Keratinocyte (primary cell): ENCODE measurements around the gene PLGRKT.

Experiments
- EZH2 ChIP-seq: IDR thresholded peaks from one replicate; pipeline ENCODE4 v1.6.1; 2012; ENCODE audit warnings: inconsistent platforms, mild to moderate bottlenecking, low read length, moderate library complexity
- TF ChIP-seq, protein P1 (sequence below), 3 experiments: IDR thresholded peaks in 1 of 3; conservative IDR thresholded peaks in 1 of 3; optimal IDR thresholded peaks in 1 of 3; 2 replicates in 2 of 3; 3 replicates in 1 of 3; pipeline versions ENCODE3 to v1.5.1; 2011; ENCODE audit warnings: low read length in 3 of 3, mild to moderate bottlenecking in 3 of 3, moderate library complexity in 2 of 3, control low read depth in 1 of 3, inconsistent platforms in 1 of 3; ENCODE audit not compliant: insufficient read depth in 2 of 3; ENCODE audit errors: extremely low read depth in 1 of 3

DNA sequence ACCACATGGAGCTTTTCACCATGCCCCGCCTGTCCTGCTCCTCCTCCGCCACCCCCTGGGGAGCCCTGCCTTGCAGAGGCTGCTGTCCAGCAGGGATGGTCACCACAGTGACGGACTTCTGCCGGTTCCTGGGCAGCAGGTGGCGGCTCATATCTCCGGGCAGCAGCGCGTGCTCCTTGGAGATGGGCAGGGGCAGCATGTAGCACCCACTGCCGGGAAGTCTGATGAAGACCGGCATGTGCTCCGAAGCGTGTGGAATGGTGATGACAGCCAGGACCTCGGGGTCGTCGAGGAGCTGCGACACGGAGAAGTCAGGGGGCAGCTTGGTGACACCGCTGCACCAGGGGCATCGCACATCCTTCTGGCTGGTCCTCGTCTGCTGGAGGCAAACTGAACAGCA, 19.2 kb downstream of the PLGRKT start:
- TF ChIP-seq, protein P1, sequence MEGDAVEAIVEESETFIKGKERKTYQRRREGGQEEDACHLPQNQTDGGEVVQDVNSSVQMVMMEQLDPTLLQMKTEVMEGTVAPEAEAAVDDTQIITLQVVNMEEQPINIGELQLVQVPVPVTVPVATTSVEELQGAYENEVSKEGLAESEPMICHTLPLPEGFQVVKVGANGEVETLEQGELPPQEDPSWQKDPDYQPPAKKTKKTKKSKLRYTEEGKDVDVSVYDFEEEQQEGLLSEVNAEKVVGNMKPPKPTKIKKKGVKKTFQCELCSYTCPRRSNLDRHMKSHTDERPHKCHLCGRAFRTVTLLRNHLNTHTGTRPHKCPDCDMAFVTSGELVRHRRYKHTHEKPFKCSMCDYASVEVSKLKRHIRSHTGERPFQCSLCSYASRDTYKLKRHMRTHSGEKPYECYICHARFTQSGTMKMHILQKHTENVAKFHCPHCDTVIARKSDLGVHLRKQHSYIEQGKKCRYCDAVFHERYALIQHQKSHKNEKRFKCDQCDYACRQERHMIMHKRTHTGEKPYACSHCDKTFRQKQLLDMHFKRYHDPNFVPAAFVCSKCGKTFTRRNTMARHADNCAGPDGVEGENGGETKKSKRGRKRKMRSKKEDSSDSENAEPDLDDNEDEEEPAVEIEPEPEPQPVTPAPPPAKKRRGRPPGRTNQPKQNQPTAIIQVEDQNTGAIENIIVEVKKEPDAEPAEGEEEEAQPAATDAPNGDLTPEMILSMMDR (optimal IDR thresholded peaks at IDR 0.05 in 1 of 3, IDR thresholded peaks at IDR 0.05 in 1 of 3, conservative IDR thresholded peaks at IDR 0.05 in 1 of 3; ENCODE audit: extremely low read depth in 1 of 3, insufficient read depth in 2 of 3, low read length in 3 of 3): no peak
- TF ChIP-seq EZH2: no peak
